WTC11 (cell line): ENCODE results near the gene PPP1R27. TPM values are rescaled to one million over a fixed set of nuclear protein-coding genes. Genes with fewer than 3 reads are reported as not detected.

Experiments
- ATAC-seq: fragments of 200-7000 bp; cut with Tn5 transposase; 2 replicates; pipeline ENCODE4 v1.10.0; 2021; ENCODE audit warnings: mild to moderate bottlenecking, moderate library complexity
- CTCF ChIA-PET: fragments of 300-600 bp; sonication (Branson Sonifier 250); formaldehyde crosslinking; loops from one replicate; lab custom pipeline; 2021; ENCODE audit warnings: antibody characterized with exemption; lab: Charles Lee
- POLR2A ChIA-PET: fragments of 350-600 bp; sonication (Branson Sonifier 250); formaldehyde crosslinking; loops from one replicate; lab custom pipeline; 2021; ENCODE audit warnings: antibody characterized with exemption; lab: Charles Lee
- DNase-seq: peaks from one replicate; pipeline ENCODE4 v3.0.0; 2021; ENCODE audit warnings: low spot score
- H3K27ac Mint-ChIP-seq: 2 replicates; pipeline ENCODE4 v1.8.0; 2021; ENCODE audit warnings: mixed read lengths
- H3K27me3 Mint-ChIP-seq: 2 replicates; pipeline ENCODE4 v1.8.0; 2021; ENCODE audit warnings: low read depth, mild to moderate bottlenecking, moderate library complexity, mixed read lengths
- H3K36me3 Mint-ChIP-seq: 2 replicates; pipeline ENCODE4 v1.8.0; 2021; ENCODE audit warnings: mixed read lengths
- H3K4me1 Mint-ChIP-seq: 2 replicates; pipeline ENCODE4 v1.8.0; 2022; ENCODE audit warnings: mixed read lengths
- H3K4me3 Mint-ChIP-seq: 2 replicates; pipeline ENCODE4 v1.8.0; 2021; ENCODE audit warnings: mild to moderate bottlenecking, moderate library complexity, mixed read lengths
- H3K9me3 Mint-ChIP-seq: 2 replicates; pipeline ENCODE4 v1.8.0; 2021; ENCODE audit warnings: mixed read lengths
- ATF1 ChIP-seq: sonication (generic); formaldehyde crosslinking; IDR thresholded peaks from 2 replicates; pipeline ENCODE4 v1.8.1; 2023; ENCODE audit warnings: mild to moderate bottlenecking, moderate library complexity, missing genetic modification reagents
- ETV6 ChIP-seq: sonication (generic); formaldehyde crosslinking; IDR thresholded peaks from 2 replicates; pipeline ENCODE4 v1.8.1; 2022; ENCODE audit warnings: mild to moderate bottlenecking, missing genetic modification reagents
- GABPB1 ChIP-seq: sonication (generic); formaldehyde crosslinking; IDR thresholded peaks from 2 replicates; pipeline ENCODE4 v1.8.1; 2023; ENCODE audit warnings: mild to moderate bottlenecking, missing genetic modification reagents
- KAT7 ChIP-seq: sonication (generic); formaldehyde crosslinking; IDR thresholded peaks from 2 replicates; pipeline ENCODE4 v1.8.1; 2023; ENCODE audit warnings: missing genetic modification reagents, mild to moderate bottlenecking, borderline replicate concordance
- PRRX2 ChIP-seq: fragments of 250-450 bp; sonication (Bioruptor Pico); IDR thresholded peaks from 2 replicates; pipeline ENCODE4 v1.8.0; 2021; ENCODE audit warnings: mild to moderate bottlenecking
- SMAD4 ChIP-seq: sonication (generic); formaldehyde crosslinking; IDR thresholded peaks from 2 replicates; pipeline ENCODE4 v1.8.0; 2022; ENCODE audit warnings: mild to moderate bottlenecking, missing genetic modification reagents
- TEAD1 ChIP-seq: sonication (generic); formaldehyde crosslinking; IDR thresholded peaks from 2 replicates; pipeline ENCODE4 v1.8.0; 2022; ENCODE audit warnings: mild to moderate bottlenecking, missing genetic modification reagents
- total RNA-seq: library from RNA; stranded (reverse); gene quantifications from 3 replicates; pipeline ENCODE4 v1.2.3, GENCODE V29; 2021
- TF ChIP-seq, protein P1 (sequence below): fragments of 250-450 bp; sonication (Bioruptor Pico); IDR thresholded peaks from 2 replicates; pipeline ENCODE4 v1.9.0; 2021; ENCODE audit warnings: mild to moderate bottlenecking
- TF ChIP-seq, protein P2 (sequence below): sonication (generic); formaldehyde crosslinking; IDR thresholded peaks from 2 replicates; pipeline ENCODE4 v1.8.1; 2022; ENCODE audit warnings: low read depth, missing genetic modification reagents, borderline replicate concordance
- TF ChIP-seq, protein P3 (sequence below): sonication (generic); formaldehyde crosslinking; IDR thresholded peaks from 2 replicates; pipeline ENCODE4 v1.8.1; 2023; ENCODE audit warnings: mild to moderate bottlenecking, missing genetic modification reagents, moderate library complexity
- TF ChIP-seq, protein P4 (sequence below): sonication (generic); formaldehyde crosslinking; IDR thresholded peaks from 2 replicates; pipeline ENCODE4 v1.8.0; 2022; ENCODE audit warnings: mild to moderate bottlenecking, missing genetic modification reagents

PPP1R27 gene
- total RNA-seq, 1 experiment from 2014 or later = not detected

DNA sequence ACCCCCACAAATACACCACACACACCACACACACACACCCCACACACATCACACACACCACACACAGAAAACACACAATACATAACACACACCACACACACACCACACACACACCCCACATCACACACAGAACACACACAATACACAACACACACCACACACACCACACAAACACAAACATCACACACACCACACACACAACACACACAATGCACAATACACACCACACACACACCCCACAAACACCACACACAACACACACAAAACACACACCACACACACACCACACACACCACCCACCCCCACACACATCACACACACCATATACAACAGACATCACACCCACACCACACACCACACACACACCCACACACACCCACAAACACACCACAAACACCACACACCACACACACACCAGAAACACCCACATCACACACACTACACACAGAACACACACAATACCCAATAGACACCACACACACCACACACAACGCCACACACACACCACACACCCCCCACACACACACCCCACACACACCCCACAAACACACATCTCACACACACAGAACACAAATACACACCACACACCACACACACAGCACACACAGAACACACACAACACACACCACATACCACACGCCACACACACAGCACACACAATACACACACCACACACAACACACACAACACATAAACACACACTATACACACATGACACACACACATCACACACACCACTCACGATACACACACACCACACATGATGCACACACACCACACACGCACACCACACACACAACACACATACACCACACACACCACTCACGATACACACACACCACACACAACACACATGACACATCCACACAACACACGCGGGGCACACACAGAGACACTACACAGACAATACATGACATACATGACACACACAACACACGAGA is 41.9 kb downstream of the PPP1R27 start:
- no peaks in the 10 kb centered on the region for H3K36me3 Mint-ChIP-seq
- DNase-seq = no peak
- H3K27me3 Mint-ChIP-seq = no peaks in the 10 kb centered on the region
- no peaks in the 10 kb centered on the region for H3K9me3 Mint-ChIP-seq
- TF ChIP-seq, protein P1, sequence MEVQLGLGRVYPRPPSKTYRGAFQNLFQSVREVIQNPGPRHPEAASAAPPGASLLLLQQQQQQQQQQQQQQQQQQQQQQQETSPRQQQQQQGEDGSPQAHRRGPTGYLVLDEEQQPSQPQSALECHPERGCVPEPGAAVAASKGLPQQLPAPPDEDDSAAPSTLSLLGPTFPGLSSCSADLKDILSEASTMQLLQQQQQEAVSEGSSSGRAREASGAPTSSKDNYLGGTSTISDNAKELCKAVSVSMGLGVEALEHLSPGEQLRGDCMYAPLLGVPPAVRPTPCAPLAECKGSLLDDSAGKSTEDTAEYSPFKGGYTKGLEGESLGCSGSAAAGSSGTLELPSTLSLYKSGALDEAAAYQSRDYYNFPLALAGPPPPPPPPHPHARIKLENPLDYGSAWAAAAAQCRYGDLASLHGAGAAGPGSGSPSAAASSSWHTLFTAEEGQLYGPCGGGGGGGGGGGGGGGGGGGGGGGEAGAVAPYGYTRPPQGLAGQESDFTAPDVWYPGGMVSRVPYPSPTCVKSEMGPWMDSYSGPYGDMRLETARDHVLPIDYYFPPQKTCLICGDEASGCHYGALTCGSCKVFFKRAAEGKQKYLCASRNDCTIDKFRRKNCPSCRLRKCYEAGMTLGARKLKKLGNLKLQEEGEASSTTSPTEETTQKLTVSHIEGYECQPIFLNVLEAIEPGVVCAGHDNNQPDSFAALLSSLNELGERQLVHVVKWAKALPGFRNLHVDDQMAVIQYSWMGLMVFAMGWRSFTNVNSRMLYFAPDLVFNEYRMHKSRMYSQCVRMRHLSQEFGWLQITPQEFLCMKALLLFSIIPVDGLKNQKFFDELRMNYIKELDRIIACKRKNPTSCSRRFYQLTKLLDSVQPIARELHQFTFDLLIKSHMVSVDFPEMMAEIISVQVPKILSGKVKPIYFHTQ (CRISPR knock-in tag) = no peak
- TF ChIP-seq, protein P2, sequence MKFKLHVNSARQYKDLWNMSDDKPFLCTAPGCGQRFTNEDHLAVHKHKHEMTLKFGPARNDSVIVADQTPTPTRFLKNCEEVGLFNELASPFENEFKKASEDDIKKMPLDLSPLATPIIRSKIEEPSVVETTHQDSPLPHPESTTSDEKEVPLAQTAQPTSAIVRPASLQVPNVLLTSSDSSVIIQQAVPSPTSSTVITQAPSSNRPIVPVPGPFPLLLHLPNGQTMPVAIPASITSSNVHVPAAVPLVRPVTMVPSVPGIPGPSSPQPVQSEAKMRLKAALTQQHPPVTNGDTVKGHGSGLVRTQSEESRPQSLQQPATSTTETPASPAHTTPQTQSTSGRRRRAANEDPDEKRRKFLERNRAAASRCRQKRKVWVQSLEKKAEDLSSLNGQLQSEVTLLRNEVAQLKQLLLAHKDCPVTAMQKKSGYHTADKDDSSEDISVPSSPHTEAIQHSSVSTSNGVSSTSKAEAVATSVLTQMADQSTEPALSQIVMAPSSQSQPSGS = no peak
- TF ChIP-seq SMAD4 (CRISPR knock-in tag) (no peak), KAT7 (CRISPR knock-in tag) (no peak), ETV6 (CRISPR knock-in tag) (no peak), GABPB1 (CRISPR knock-in tag) (no peak), TEAD1 (no peak), PRRX2 (CRISPR knock-in tag) (no peak), ATF1 (no peak)
- TF ChIP-seq, protein P3, sequence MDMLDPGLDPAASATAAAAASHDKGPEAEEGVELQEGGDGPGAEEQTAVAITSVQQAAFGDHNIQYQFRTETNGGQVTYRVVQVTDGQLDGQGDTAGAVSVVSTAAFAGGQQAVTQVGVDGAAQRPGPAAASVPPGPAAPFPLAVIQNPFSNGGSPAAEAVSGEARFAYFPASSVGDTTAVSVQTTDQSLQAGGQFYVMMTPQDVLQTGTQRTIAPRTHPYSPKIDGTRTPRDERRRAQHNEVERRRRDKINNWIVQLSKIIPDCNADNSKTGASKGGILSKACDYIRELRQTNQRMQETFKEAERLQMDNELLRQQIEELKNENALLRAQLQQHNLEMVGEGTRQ (CRISPR knock-in tag) = no peak
- TF ChIP-seq, protein P4, sequence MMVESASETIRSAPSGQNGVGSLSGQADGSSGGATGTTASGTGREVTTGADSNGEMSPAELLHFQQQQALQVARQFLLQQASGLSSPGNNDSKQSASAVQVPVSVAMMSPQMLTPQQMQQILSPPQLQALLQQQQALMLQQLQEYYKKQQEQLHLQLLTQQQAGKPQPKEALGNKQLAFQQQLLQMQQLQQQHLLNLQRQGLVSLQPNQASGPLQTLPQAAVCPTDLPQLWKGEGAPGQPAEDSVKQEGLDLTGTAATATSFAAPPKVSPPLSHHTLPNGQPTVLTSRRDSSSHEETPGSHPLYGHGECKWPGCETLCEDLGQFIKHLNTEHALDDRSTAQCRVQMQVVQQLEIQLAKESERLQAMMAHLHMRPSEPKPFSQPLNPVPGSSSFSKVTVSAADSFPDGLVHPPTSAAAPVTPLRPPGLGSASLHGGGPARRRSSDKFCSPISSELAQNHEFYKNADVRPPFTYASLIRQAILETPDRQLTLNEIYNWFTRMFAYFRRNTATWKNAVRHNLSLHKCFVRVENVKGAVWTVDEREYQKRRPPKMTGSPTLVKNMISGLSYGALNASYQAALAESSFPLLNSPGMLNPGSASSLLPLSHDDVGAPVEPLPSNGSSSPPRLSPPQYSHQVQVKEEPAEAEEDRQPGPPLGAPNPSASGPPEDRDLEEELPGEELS (CRISPR knock-in tag) = no peak
- POLR2A ChIA-PET = no interaction called here
- ATAC-seq = no peak
- CTCF ChIA-PET = no interaction called here
- no peaks in the 10 kb centered on the region for H3K4me1 Mint-ChIP-seq
- H3K27ac Mint-ChIP-seq = no peak overlapping the region
- no peak overlapping the region for H3K4me3 Mint-ChIP-seq

Other genes starting within 250 kb of the PPP1R27 start
- gene NPLOC4, start 197.9 kb downstream of the PPP1R27 start, total RNA-seq = 80.3 to 89.2 TPM (median 83.5 TPM) in 3 replicates
- 1.5 to 3.0 TPM (median 2.4 TPM) in 3 replicates for gene TSPAN10, start 197.9 kb downstream of the PPP1R27 start, total RNA-seq
- 4.4 to 6.9 TPM (median 6.3 TPM) in 3 replicates for gene PDE6G, start 178.5 kb downstream of the PPP1R27 start, total RNA-seq
- 47.0 to 49.6 TPM (median 48.1 TPM) in 3 replicates for gene OXLD1, start 168.4 kb downstream of the PPP1R27 start, total RNA-seq
- gene CCDC137, start 168.3 kb downstream of the PPP1R27 start, total RNA-seq = 34.3 to 36.8 TPM (median 35.2 TPM) in 3 replicates
- gene ARL16, start 151.3 kb downstream of the PPP1R27 start, total RNA-seq = 44.7 to 46.7 TPM (median 45.4 TPM) in 3 replicates
- 83.7 to 113 TPM (median 90.8 TPM) in 3 replicates for gene HGS, start 151.0 kb downstream of the PPP1R27 start, total RNA-seq
- gene MRPL12, start 131.7 kb downstream of the PPP1R27 start, total RNA-seq = 134 to 139 TPM (median 136 TPM) in 3 replicates
- 34.0 to 38.7 TPM (median 37.9 TPM) in 3 replicates for gene SLC25A10, start 122.8 kb downstream of the PPP1R27 start, total RNA-seq
- 0.85 to 1.4 TPM (median 1.4 TPM) in 3 replicates for gene GCGR, start 30.9 kb downstream of the PPP1R27 start, total RNA-seq
- gene MCRIP1, start 1.8 kb downstream of the PPP1R27 start, total RNA-seq = 126 to 144 TPM (median 131 TPM) in 3 replicates
- gene P4HB, start 25.5 kb upstream of the PPP1R27 start, total RNA-seq = 343 to 380 TPM (median 360 TPM) in 3 replicates
- 200 to 247 TPM (median 203 TPM) in 3 replicates for gene ARHGDIA, start 36.3 kb upstream of the PPP1R27 start, total RNA-seq
- gene ALYREF, start 56.5 kb upstream of the PPP1R27 start, total RNA-seq = 172 to 212 TPM (median 174 TPM) in 3 replicates
- gene ANAPC11, start 56.7 kb upstream of the PPP1R27 start, total RNA-seq = 217 to 249 TPM (median 245 TPM) in 3 replicates
- 1.9 to 2.1 TPM (median 1.9 TPM) in 3 replicates for gene NPB, start 67.2 kb upstream of the PPP1R27 start, total RNA-seq
- gene PCYT2, start 76.3 kb upstream of the PPP1R27 start, total RNA-seq = 24.7 to 31.4 TPM (median 26.3 TPM) in 3 replicates
- gene SIRT7, start 83.1 kb upstream of the PPP1R27 start, total RNA-seq = 19.5 to 24.2 TPM (median 20.9 TPM) in 3 replicates
- gene MAFG, start 92.7 kb upstream of the PPP1R27 start, total RNA-seq = 24.2 to 29.8 TPM (median 24.3 TPM) in 3 replicates
- 144 to 188 TPM (median 164 TPM) in 3 replicates for gene PYCR1, start 102.2 kb upstream of the PPP1R27 start, total RNA-seq
- 0.44 to 0.62 TPM (median 0.46 TPM) in 3 replicates for gene MYADML2, start 112.2 kb upstream of the PPP1R27 start, total RNA-seq
- gene NOTUM, start 126.1 kb upstream of the PPP1R27 start, total RNA-seq = 1.2 to 1.9 TPM (median 1.7 TPM) in 3 replicates
- gene ASPSCR1, start 142.6 kb upstream of the PPP1R27 start, total RNA-seq = 60.4 to 71.9 TPM (median 67.8 TPM) in 3 replicates
- gene CENPX, start 187.8 kb upstream of the PPP1R27 start, total RNA-seq = 107 to 121 TPM (median 110 TPM) in 3 replicates
- gene LRRC45, start 188.3 kb upstream of the PPP1R27 start, total RNA-seq = 30.5 to 38.1 TPM (median 32.5 TPM) in 3 replicates
- 135 to 163 TPM (median 138 TPM) in 3 replicates for gene RAC3, start 196.6 kb upstream of the PPP1R27 start, total RNA-seq
- 114 to 130 TPM (median 120 TPM) in 3 replicates for gene DCXR, start 202.6 kb upstream of the PPP1R27 start, total RNA-seq
- 40.9 to 42.3 TPM (median 41.6 TPM) in 3 replicates for gene RFNG, start 216.8 kb upstream of the PPP1R27 start, total RNA-seq
- 166 to 181 TPM (median 167 TPM) in 3 replicates for gene GPS1, start 216.8 kb upstream of the PPP1R27 start, total RNA-seq
- gene DUS1L, start 230.8 kb upstream of the PPP1R27 start, total RNA-seq = 99.6 to 120 TPM (median 106 TPM) in 3 replicates